ENCODE measurements around the gene PAPPA2.

The PAPPA2 gene

DNA sequence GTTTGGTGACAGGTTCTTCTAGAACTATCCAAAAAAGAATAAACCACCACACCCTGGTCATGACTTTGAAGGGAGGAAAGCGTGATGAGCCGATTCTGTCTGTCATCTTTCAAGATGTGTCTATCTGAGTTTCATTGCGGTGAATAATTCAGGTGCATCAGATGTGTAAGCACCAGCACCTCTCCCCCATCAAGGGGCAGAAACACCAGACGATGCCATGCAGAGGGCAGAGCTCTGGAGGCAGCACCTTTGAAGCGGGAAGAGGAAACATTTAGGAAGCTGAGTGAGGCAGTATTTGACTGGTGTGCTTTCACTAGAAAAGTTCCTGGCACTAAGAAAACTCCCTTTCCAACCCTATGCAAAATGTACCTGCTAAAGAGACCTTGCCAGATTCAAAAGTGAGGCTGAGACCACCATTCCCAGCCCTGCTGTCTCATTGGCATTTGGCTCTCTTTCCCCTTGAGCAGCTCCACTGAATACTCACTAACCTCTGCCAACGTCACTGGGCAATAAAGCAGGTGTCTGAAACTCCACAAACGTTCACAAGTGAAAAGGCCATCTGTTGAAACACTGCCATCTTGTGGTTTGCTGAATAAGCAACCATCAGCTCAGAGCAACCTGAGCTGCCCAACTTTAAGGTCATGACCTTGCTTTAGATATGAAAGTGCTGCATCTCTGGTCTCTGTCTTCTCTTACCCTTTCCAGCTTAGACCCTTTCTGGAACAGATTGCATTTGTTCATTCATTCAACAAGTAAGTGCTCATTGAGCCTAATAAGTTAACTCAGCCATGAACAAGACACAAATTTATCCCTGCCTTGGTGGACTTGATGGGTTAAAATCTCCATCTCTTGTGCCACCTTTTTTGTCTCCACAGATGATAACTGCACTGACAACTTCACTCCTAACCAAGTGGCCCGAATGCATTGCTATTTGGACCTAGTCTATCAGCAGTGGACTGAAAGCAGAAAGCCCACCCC lies 228.6 kb downstream of the PAPPA2 start:
- in situ Hi-C loops (cut with MboI; ENCODE audit: low sequenced_read_pairs): loop anchor here (10.0 to 25.0 kb wide), 2 partner anchors 137 to 304 kb away; no protein-coding TSS in a partner anchor
- no peaks in the 10 kb centered on the region for H3K4me1 ChIP-seq
- no peaks in the 10 kb centered on the region for H3K36me3 ChIP-seq (replicated peaks)
- DNase-seq (ENCODE audit: low spot score in 2 of 2): peak; percentile 28 to 39
- no peak overlapping the region for H3K4me3 ChIP-seq
- no peaks in the 10 kb centered on the region for H3K9me3 ChIP-seq
- H3K27me3 ChIP-seq (ENCODE audit: low read depth): no peaks in the 10 kb centered on the region

DNA sequence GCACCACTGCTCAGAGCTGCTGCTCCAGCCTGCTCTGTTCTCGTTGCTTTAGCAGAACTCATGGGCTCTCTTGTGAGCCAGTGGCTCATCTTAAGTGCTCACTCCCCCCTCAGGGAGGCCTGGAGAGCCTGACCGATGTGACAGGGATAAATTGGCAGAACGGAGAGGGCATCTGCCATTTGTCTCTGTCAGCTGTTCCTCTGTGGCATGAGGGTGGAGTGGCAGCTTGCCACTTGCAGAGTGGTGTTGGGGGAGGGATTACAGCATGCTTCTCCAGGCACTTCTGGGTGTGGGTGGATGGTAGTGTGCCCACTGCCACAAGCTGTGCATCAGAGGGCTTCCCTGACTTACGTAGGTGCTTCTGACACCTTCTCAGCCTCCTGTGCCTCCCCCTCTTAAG lies 229.5 kb downstream of the PAPPA2 start:
- no peak for DNase-seq (ENCODE audit: low spot score in 2 of 2)
- H3K9me3 ChIP-seq: no peaks in the 10 kb centered on the region
- H3K4me3 ChIP-seq: no peak overlapping the region
- no peaks in the 10 kb centered on the region for H3K4me1 ChIP-seq
- H3K27me3 ChIP-seq (ENCODE audit: low read depth): no peaks in the 10 kb centered on the region
- H3K36me3 ChIP-seq (replicated peaks): no peaks in the 10 kb centered on the region
- in situ Hi-C loops (cut with MboI; ENCODE audit: low sequenced_read_pairs): loop anchor here (10.0 to 25.0 kb wide), 2 partner anchors 138 to 305 kb away; no protein-coding TSS in a partner anchor

DNA sequence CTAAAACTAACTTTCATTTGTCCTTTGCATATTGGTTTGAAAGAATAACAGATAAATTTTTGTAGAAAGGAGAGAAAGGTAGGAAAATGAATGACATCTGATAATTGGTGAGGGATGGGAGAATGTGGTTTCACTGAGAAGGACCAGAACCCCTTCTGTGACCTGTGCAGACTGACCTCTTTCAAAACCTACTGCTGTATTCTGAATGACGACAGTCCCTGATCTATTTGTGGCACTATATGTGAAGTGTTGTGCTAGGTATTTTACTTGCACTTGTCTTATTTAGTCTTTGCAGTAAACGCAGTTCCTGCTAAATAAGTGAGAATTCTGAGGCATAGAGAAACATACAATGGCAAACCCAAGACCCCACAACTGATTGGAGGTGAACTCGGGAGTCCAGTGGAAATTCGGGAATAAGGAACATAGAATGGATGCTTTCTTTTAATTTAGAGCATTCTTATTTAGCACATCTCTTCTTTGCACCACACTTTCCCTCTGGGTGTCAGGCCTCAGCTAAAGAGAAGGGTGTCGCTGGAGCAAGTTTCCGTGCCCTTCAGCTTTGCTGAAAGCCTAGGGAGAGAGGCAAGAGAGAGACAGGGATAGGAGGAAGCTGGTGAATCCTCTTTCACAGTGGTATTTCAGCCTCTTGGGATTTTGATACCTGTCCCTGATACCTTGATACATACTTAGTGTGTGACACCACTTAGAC lies 230.2 kb downstream of the PAPPA2 start:
- in situ Hi-C loops (cut with MboI; ENCODE audit: low sequenced_read_pairs): loop anchor here (10.0 to 25.0 kb wide), 2 partner anchors 138 to 306 kb away; no protein-coding TSS in a partner anchor

DNA sequence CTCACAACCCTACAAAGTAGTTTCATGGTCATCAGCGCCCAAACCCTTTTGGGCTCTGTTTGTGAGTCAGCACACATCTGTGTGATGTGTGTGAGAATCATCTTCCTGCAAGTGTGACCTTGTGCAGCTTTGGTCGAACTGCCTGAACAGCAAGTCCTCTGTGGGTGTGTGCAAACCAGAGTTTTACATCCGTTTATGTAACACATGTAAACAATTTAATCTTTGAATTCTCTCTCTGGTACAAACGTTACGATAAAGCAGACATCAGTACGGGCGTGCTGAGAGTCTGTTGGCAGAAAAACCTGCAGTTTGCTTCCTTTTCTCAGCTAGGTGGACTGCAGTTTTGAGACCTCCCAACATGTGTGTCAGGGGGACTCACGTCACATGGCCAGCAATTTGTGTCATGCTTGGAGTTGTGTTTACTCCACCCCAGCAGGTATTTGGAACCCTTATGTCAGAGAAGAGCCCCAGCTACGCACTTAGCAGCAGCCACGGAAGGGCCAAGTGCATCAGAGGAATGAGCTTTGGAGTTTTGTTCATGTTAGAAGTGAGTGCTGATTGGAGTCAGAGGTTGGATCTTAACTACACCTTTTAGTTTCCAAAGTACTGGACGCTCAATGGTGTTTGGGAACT lies 230.8 kb downstream of the PAPPA2 start:
- Histone ChIP-seq H3K4me1 (no peaks in the 10 kb centered on the region), H3K4me3 (no peak overlapping the region), H3K9me3 (no peaks in the 10 kb centered on the region), H3K36me3 (replicated peaks) (no peaks in the 10 kb centered on the region), H3K27me3 (ENCODE audit: low read depth) (no peaks in the 10 kb centered on the region)
- no peak for DNase-seq (ENCODE audit: low spot score in 2 of 2)
- in situ Hi-C loops (cut with MboI; ENCODE audit: low sequenced_read_pairs): loop anchor here (10.0 to 25.0 kb wide), 2 partner anchors 139 to 307 kb away; no protein-coding TSS in a partner anchor

More for the DNA sequence above, 230.2 kb downstream of the PAPPA2 start:
- Histone ChIP-seq H3K4me1 (no peaks in the 10 kb centered on the region), H3K27me3 (ENCODE audit: low read depth) (no peaks in the 10 kb centered on the region), H3K36me3 (replicated peaks) (no peaks in the 10 kb centered on the region), H3K4me3 (no peak overlapping the region), H3K9me3 (no peaks in the 10 kb centered on the region)
- DNase-seq (ENCODE audit: low spot score in 2 of 2): no peak

DNA sequence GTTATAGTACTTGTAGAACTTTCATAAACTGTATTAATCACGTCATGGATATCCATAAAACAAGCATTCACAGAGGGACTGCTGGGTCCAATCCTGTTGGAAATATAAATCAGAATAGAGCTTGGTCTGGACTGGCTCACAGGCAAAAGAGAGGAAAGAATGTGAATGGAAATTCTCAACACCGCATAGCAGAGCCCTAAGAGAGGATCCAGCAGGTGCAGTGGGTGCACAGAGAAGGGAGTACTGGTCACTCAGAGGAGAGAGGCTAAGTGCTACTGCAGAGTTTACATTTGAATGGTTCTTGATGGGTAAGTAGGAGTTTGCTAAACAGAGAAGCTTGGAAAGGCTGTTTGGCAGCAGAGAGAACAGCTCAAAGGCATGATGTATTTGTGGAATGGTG lies 231.7 kb downstream of the PAPPA2 start:
- in situ Hi-C loops (cut with MboI; ENCODE audit: low sequenced_read_pairs): loop anchor here (10.0 to 25.0 kb wide), 2 partner anchors 140 to 307 kb away; no protein-coding TSS in a partner anchor

DNA sequence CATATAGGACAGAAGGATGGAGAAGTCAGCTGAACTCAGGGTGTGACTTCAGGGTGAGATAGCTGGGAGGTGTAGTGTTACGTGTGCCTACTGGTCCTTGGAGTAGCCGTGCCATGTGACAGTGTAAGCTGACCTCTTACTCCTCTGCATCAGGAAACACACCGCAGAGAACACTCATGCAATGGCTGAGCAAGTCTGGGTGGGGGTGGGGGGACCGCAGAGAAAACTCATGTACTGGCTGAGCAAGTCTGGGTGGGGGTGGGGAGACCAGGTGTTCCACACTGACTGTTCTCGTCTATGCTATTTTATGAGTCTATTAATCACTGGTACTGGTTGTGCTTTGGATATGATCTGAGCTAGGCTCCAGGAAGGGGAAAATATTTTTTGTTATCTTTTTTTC lies 233.1 kb downstream of the PAPPA2 start:
- DNase-seq (ENCODE audit: low spot score in 2 of 2): no peak

More for the DNA sequence above, 231.7 kb downstream of the PAPPA2 start:
- no peaks in the 10 kb centered on the region for H3K36me3 ChIP-seq (replicated peaks)
- H3K4me3 ChIP-seq: no peak overlapping the region
- no peaks in the 10 kb centered on the region for H3K4me1 ChIP-seq
- no peaks in the 10 kb centered on the region for H3K27me3 ChIP-seq (ENCODE audit: low read depth)
- no peaks in the 10 kb centered on the region for H3K9me3 ChIP-seq
- no peak for DNase-seq (ENCODE audit: low spot score in 2 of 2)

DNA sequence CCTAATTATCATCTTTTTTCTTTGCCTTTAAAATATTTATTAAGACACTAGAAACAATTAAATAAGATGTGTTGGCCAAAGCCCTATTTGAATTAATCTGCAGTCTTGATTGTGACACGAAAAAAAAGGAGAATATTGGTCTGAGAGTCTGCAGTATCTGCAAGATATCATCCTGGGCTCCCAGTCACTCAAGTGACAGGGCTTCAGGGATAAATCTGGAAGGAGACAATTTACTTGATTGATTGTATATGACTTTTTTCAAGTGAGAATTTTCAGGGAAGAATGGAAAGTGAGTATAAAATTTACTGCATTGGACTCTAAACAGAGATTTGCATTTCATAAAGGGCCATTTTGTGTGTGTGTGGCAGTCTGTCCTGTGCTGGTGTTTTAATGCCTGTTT lies 233.7 kb downstream of the PAPPA2 start:
- H3K4me3 ChIP-seq: no peak overlapping the region
- no peak for DNase-seq (ENCODE audit: low spot score in 2 of 2)
- no peaks in the 10 kb centered on the region for H3K27me3 ChIP-seq (ENCODE audit: low read depth)
- in situ Hi-C loops (cut with MboI; ENCODE audit: low sequenced_read_pairs): loop anchor here (10.0 to 25.0 kb wide), 2 partner anchors 142 to 309 kb away; no protein-coding TSS in a partner anchor
- no peaks in the 10 kb centered on the region for H3K36me3 ChIP-seq (replicated peaks)
- H3K9me3 ChIP-seq: no peaks in the 10 kb centered on the region
- H3K4me1 ChIP-seq: no peaks in the 10 kb centered on the region

More for the DNA sequence above, 233.1 kb downstream of the PAPPA2 start:
- H3K27me3 ChIP-seq (ENCODE audit: low read depth): no peaks in the 10 kb centered on the region
- in situ Hi-C loops (cut with MboI; ENCODE audit: low sequenced_read_pairs): loop anchor here (10.0 to 25.0 kb wide), 2 partner anchors 141 to 309 kb away; no protein-coding TSS in a partner anchor
- no peak overlapping the region for H3K4me3 ChIP-seq
- H3K4me1 ChIP-seq: no peaks in the 10 kb centered on the region
- no peaks in the 10 kb centered on the region for H3K9me3 ChIP-seq
- no peaks in the 10 kb centered on the region for H3K36me3 ChIP-seq (replicated peaks)

DNA sequence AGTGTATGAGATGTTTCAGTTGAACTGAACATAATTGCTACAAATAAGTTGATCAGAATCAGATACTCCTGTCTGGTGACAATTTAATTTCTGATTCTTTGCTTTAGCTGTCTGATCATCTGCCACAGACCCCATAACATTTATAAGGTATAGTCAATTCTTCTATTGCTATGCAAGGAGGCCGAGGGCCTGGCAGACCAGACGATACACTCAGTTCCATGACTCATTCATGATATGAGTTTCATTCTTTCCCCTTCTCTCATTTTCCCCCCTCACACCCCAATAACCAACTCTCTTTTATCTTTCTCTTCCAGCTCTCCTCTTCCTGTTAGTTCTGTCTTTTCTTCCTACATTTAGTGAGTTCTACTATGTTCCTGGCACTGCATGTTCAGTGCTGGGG lies 236.8 kb downstream of the PAPPA2 start:
- H3K4me1 ChIP-seq: no peaks in the 10 kb centered on the region
- H3K36me3 ChIP-seq (replicated peaks): no peaks in the 10 kb centered on the region
- no peak for DNase-seq (ENCODE audit: low spot score in 2 of 2)
- in situ Hi-C loops (cut with MboI; ENCODE audit: low sequenced_read_pairs): loop anchor here (10.0 to 25.0 kb wide), 2 partner anchors 145 to 313 kb away; no protein-coding TSS in a partner anchor
- H3K9me3 ChIP-seq: no peaks in the 10 kb centered on the region
- no peaks in the 10 kb centered on the region for H3K27me3 ChIP-seq (ENCODE audit: low read depth)
- no peak overlapping the region for H3K4me3 ChIP-seq

DNA sequence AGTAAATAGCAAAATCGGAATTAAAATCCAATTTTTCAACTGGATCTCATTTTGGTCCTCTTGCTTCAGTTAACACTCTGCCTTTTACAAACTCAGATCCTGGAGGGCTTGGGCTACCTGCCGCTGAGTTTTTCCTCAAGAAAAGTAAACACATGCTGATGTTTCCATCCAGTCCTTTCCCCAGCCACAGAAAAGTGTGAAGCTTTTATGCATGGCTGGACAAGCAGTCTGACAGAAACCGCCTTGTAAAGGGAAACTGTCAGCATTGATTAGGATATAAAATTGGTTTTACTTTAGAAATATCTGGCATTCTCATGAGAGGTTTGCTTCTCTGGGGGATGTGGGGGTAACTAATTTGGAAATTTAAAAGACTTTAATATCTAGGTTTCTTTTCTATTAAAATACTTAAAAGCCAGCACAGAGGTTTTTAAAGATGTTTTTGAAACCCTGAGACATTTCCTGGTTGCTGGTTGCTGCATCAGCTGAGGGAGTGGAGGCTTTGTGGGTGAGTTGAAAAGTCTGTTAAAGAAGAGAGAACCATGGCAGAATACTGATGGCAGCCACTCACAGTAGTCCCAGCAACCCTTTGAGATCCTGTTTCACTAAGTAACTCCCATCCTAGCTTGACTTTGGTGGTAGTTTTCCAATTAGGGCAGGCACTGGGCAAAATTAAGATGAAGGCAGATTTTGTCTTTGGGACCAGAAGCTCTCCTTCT lies 238.3 kb downstream of the PAPPA2 start:
- in situ Hi-C loops (cut with MboI; ENCODE audit: low sequenced_read_pairs): no loop called here
- DNase-seq (ENCODE audit: low spot score in 2 of 2): no peak

DNA sequence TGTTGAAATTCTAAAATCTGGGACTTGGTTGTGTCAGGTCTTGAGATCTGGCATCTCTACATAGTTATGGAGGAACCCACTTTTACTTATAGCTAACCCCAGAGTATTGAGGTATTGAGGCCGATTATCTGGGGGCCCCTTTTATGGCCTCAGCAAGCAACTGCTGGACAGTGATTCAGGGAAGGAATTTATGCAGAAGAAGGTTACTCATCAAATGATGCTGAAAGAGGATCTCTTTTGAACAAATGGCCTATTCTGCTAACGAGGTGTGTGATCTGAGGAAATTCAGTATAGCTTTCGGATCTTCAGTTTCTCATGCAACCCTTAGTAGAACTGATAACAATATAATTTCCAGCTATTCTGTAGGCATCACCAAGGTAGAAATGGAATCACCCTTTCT lies 239.9 kb downstream of the PAPPA2 start:
- in situ Hi-C loops (cut with MboI; ENCODE audit: low sequenced_read_pairs): no loop called here
- H3K9me3 ChIP-seq: no peaks in the 10 kb centered on the region
- no peaks in the 10 kb centered on the region for H3K36me3 ChIP-seq (replicated peaks)
- no peak overlapping the region for H3K4me3 ChIP-seq
- H3K4me1 ChIP-seq: no peaks in the 10 kb centered on the region
- DNase-seq (ENCODE audit: low spot score in 2 of 2): no peak
- no peaks in the 10 kb centered on the region for H3K27me3 ChIP-seq (ENCODE audit: low read depth)

More for the DNA sequence above, 238.3 kb downstream of the PAPPA2 start:
- Histone ChIP-seq H3K4me3 (no peak overlapping the region), H3K27me3 (ENCODE audit: low read depth) (no peaks in the 10 kb centered on the region), H3K4me1 (no peaks in the 10 kb centered on the region), H3K36me3 (replicated peaks) (no peaks in the 10 kb centered on the region), H3K9me3 (no peaks in the 10 kb centered on the region)

DNA sequence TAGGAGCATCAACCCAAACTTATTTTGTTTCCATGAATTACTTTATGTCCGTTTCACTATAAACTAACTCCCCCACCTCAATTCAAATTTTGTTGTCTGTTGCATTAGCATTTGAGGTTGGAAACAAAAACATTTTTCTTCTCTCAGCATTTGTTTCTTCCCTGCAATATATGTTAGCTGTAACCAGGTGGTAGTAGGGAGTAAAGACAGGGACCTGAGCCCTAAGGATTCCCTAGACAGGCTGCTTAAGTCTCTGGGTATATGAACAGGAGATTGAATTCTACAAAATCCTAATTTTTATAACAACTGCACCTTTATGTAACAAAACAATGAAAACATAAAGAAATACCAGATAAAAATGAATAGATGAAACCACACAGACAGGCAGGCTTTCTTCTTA lies 242.6 kb downstream of the PAPPA2 start:
- no peaks in the 10 kb centered on the region for H3K9me3 ChIP-seq
- DNase-seq (ENCODE audit: low spot score in 2 of 2): no peak
- no peak overlapping the region for H3K4me3 ChIP-seq
- H3K27me3 ChIP-seq (ENCODE audit: low read depth): no peaks in the 10 kb centered on the region
- no peaks in the 10 kb centered on the region for H3K36me3 ChIP-seq (replicated peaks)
- in situ Hi-C loops (cut with MboI; ENCODE audit: low sequenced_read_pairs): no loop called here
- H3K4me1 ChIP-seq: no peaks in the 10 kb centered on the region

DNA sequence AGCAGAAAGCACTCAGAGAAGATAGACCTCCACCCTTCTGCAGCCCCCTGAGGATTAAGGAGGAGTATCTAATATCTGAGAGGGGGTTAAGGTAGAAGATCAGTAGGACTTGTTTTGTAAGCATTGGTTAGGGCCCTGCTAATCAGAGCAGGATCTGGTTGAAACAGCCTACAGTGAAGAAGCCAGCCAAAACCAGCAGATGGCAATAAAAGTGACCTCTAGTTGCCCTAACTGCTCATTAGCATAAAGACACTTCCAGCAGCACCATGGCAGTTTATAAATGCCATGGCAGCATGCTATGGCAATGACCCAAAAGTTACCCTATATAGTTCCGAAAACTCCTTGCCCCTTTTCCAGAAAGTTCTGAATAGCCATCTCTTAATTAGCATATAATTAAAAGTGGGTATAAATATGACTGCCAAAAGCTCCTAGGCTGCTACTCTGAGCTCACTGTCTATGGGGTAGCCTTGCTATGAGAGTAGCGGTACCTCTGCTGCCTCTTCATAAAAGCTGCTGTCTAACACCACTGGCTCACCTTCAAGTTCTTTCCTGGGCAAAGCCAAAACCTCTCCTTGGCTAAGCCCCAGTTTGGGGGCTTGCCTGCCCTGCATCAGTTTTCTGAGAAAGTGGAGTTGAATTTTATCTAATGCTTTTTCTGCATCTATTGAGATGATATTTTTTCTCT lies 254.2 kb downstream of the PAPPA2 start:
- Histone ChIP-seq H3K9me3 (no peaks in the 10 kb centered on the region), H3K4me3 (no peak overlapping the region), H3K27me3 (ENCODE audit: low read depth) (no peaks in the 10 kb centered on the region), H3K4me1 (no peaks in the 10 kb centered on the region), H3K36me3 (replicated peaks) (no peaks in the 10 kb centered on the region)
- DNase-seq (ENCODE audit: low spot score in 2 of 2): no peak
- in situ Hi-C loops (cut with MboI; ENCODE audit: low sequenced_read_pairs): no loop called here
